Lower leg skin (tissue), 3 donors: Measurements from ENCODE around the gene ZNF740.

ENCODE experiments used
- POLR2A ChIP-seq, 2 donors: fragments of 450-650 bp; IDR thresholded peaks; one replicate each; pipeline ENCODE4 v1.6.1; 2016 to 2017; ENCODE audit warnings: antibody characterized with exemption in 2 of 2, mild to moderate bottlenecking in 1 of 2, moderate library complexity in 1 of 2
- TF ChIP-seq, protein P1 (sequence below), 3 donors: fragments of 450-650 bp; IDR thresholded peaks; one replicate each; pipeline ENCODE4 v1.5.1; 2016; ENCODE audit warnings: antibody characterized with exemption in 3 of 3, mild to moderate bottlenecking in 3 of 3, moderate library complexity in 2 of 3

DNA sequence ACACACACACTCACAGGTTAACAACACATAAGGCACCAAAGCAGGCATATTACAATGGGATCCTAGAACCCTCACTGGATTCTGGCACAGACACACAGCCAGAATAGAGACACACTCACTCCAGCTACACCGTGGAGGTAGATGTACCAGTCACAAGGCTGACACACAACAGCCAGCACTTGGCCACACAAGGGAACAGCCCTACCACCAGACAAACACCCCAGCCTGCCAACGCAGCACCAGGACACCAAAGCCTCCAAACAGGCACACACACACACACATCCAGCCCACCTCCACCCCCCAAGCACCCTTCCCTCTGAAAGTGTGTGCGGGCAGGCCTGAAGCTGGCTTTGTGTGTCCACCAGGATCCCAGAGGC is 37.4 kb downstream of the ZNF740 start:
- TF ChIP-seq POLR2A (IDR thresholded peaks at IDR 0.05) = no peak
- TF ChIP-seq, protein P1, sequence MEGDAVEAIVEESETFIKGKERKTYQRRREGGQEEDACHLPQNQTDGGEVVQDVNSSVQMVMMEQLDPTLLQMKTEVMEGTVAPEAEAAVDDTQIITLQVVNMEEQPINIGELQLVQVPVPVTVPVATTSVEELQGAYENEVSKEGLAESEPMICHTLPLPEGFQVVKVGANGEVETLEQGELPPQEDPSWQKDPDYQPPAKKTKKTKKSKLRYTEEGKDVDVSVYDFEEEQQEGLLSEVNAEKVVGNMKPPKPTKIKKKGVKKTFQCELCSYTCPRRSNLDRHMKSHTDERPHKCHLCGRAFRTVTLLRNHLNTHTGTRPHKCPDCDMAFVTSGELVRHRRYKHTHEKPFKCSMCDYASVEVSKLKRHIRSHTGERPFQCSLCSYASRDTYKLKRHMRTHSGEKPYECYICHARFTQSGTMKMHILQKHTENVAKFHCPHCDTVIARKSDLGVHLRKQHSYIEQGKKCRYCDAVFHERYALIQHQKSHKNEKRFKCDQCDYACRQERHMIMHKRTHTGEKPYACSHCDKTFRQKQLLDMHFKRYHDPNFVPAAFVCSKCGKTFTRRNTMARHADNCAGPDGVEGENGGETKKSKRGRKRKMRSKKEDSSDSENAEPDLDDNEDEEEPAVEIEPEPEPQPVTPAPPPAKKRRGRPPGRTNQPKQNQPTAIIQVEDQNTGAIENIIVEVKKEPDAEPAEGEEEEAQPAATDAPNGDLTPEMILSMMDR (IDR thresholded peaks at IDR 0.05) = no peak
